Duodenal mucosa (tissue), 2 donors: ENCODE measurements around the gene CFAP20.

Experiments used
- H3K27ac ChIP-seq: one replicate; pipeline ENCODE4 v1.7.0; 2013; ENCODE audit warnings: low read depth, low read length
- H3K27me3 ChIP-seq, 2 donors: one replicate each; pipeline ENCODE4 v1.7.0; 2013; ENCODE audit warnings: low read length in 2 of 2, control low read depth in 1 of 2; ENCODE audit not compliant: insufficient read depth in 2 of 2, control insufficient read depth in 1 of 2
- H3K36me3 ChIP-seq, 2 donors: one replicate each; pipeline ENCODE4 v1.7.0; 2013; ENCODE audit warnings: low read length in 2 of 2, control low read depth in 1 of 2; ENCODE audit not compliant: insufficient read depth in 2 of 2, control insufficient read depth in 1 of 2
- H3K4me1 ChIP-seq, 2 donors: one replicate each; pipeline ENCODE4 v1.7.0; 2013; ENCODE audit warnings: low read length in 2 of 2, control low read depth in 1 of 2; ENCODE audit not compliant: insufficient read depth in 2 of 2, control insufficient read depth in 1 of 2
- H3K4me3 ChIP-seq, 2 donors: one replicate each; pipeline ENCODE4 v1.7.0; 2013; ENCODE audit warnings: low read length in 2 of 2, low read depth in 1 of 2
- H3K9ac ChIP-seq, 2 donors: one replicate each; pipeline ENCODE4 v1.7.0; 2013; ENCODE audit warnings: low read length in 2 of 2, low read depth in 1 of 2
- H3K9me3 ChIP-seq, 2 donors: one replicate each; pipeline ENCODE4 v1.7.0; 2013; ENCODE audit warnings: low read length in 2 of 2, control low read depth in 1 of 2; ENCODE audit not compliant: control insufficient read depth in 1 of 2

Gene CFAP20

DNA sequence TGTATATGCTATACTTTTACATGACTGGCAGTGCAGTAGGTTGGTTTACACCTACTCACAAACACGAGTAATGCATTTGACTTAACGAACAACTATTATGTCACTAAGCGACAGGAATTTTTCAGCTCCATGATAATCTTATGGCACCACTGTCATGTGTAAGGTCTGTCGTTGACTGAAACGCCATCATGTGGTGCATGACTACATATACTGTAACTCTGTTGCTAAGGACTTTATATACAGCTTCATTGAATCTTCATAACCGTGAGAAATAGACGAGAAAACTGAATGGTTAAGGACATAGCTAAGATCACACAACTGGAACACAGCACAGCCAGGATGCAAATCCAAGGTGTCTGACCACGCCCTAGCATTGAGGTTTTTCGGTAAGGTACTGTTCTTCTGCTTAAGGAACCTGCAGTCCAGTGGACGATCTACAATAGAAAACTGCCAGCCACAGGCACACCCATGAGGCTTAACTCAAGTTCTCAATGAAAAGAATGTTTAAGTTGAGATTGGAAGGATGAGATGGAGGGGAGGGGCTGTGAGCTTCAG is 3.3 kb downstream of the CFAP20 start:
- no peak overlapping the region for H3K27ac ChIP-seq
- no peak overlapping the region for H3K9ac ChIP-seq
- H3K36me3 ChIP-seq, result no peaks in the 10 kb centered on the region
- no peaks in the 10 kb centered on the region for H3K27me3 ChIP-seq
- no peak overlapping the region for H3K4me3 ChIP-seq
- H3K4me1 ChIP-seq, result peaks cover 50 to 55% of the 10 kb centered on the region in 2 donors
- H3K9me3 ChIP-seq, result no peaks in the 10 kb centered on the region

DNA sequence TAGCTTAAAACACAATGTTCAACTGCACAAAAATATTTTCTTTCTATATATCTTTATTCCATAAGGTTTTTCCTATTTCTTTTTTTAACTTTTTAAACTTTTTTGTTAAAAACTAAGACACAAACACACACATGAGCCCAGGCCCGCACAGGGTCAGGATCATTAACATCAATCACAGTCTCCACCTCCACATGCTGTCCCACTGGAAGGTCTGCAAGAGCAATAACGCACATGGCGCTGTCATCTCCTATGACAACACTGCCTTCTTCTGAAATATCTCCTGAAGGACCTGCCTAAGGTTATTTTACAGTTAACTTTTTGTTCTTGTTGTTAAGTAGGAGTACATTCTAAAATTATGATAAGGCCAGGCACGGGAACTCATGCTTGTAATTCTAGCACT is 4.1 kb downstream of the CFAP20 start:
- no peak overlapping the region for H3K9ac ChIP-seq
- no peak overlapping the region for H3K4me3 ChIP-seq
- no peaks in the 10 kb centered on the region for H3K27me3 ChIP-seq
- no peak overlapping the region for H3K27ac ChIP-seq
- peaks cover 58 to 63% of the 10 kb centered on the region in 2 donors for H3K4me1 ChIP-seq
- no peaks in the 10 kb centered on the region for H3K9me3 ChIP-seq
- H3K36me3 ChIP-seq, result no peaks in the 10 kb centered on the region

DNA sequence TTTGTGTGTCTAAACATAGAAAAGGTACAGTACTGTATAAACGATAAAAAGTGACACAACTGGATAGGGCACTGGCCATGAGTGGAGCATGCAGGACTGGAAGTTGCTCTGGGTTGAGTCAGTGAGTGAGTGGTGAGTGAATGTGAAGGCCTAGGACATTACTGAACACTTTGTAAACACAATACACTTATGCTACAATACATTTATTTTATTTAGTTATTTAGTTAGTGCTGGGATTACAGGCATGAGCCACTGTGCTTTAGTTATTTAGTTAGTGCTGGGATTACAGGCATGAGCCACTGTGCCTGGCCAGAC is 4.6 kb downstream of the CFAP20 start:
- Histone ChIP-seq H3K27me3 (no peaks in the 10 kb centered on the region), H3K9me3 (no peaks in the 10 kb centered on the region), H3K4me3 (no peak overlapping the region), H3K36me3 (no peaks in the 10 kb centered on the region), H3K27ac (no peak overlapping the region), H3K4me1 (peaks cover 63 to 67% of the 10 kb centered on the region in 2 donors), H3K9ac (peak overlapping the region in 1 of 2 donors; percentile 3)

DNA sequence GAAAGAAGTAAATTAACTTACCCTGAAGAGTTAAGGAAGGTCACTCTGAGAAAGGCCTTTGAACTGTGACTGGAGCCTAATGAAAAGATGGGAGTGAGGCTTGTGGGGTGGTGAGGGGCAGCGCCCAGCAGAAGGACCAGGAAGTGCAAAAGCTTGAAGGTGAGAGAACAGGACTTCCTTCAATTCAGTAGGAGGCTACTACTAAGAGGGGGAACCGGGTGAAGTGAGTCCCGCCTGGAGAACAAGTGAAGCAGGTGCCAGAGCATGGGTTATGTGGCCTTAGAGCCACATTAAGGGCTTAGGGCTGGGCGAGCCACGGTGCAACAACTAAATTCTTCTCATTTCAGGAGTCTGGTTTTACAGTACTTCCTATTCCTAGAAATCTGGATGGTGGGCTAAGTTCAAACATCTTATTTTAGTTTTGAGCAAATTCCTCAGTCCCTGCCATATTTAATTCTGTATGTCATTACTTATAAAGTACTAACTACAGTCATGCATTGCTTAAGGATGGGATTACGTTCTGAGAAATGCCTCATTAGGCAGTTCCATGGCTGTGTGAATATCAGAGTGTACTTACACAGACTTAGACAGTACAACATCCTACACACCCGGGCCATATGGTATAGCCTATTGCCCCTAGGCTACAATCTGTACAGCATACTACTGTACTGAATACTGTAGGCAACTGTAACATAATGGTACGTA is 5.1 kb downstream of the CFAP20 start:
- Histone ChIP-seq H3K27me3 (no peaks in the 10 kb centered on the region), H3K4me1 (peaks cover 68 to 72% of the 10 kb centered on the region in 2 donors), H3K36me3 (no peaks in the 10 kb centered on the region), H3K9me3 (no peaks in the 10 kb centered on the region), H3K9ac (peak overlapping the region in 1 of 2 donors; percentile 3), H3K27ac (no peak overlapping the region), H3K4me3 (peak overlapping the region in 1 of 2 donors; percentile 24)

DNA sequence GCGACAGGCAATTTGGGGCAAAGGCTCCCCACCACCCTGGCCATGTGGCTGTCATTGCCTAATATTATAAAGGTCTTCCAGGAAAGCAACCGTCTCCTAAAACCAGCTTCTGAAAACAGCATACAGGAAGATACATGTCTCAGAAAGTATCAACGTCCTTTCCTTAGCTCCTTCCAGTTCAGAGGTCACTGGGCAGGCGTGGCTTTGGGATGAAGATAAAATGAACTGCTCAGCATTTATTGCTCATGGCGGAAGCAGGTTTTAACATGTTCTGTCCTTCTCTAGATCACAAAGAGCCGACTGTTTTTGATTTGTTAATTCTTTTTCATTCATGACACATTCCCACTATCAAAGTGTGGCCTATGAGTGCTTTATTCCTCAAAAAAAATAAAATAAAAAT is 8.0 kb downstream of the CFAP20 start:
- no peaks in the 10 kb centered on the region for H3K27me3 ChIP-seq
- peaks cover 52 to 63% of the 10 kb centered on the region in 2 donors for H3K4me1 ChIP-seq
- H3K9me3 ChIP-seq, result no peaks in the 10 kb centered on the region
- H3K4me3 ChIP-seq, result peak overlapping the region in 1 of 2 donors; percentile 26
- H3K36me3 ChIP-seq, result peaks cover 6 to 7% of the 10 kb centered on the region in 2 donors
- H3K9ac ChIP-seq, result no peak overlapping the region
- H3K27ac ChIP-seq, result no peak overlapping the region

DNA sequence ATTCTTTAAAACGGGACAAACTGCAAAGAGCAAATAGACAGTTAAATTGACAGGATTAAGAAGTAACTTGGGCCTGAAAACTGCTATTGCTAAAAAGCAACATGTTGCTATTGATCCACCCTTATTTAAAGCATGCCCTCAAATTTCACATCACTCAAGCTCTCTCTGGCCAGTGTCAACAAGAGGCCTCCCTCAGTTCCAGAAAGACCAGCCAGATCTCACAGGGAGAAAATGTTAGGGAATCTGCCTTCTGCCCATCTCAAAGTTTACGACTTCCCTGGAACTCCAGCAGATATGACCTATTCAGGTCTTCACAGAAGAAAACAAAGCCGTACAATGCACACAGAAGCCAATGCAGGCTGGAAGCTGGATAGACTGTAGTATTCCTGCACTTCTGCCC is 8.9 kb downstream of the CFAP20 start:
- Histone ChIP-seq H3K4me1 (peaks cover 48 to 57% of the 10 kb centered on the region in 2 donors), H3K27ac (no peak overlapping the region), H3K4me3 (no peak overlapping the region), H3K9ac (no peak overlapping the region), H3K36me3 (peaks cover 14 to 15% of the 10 kb centered on the region in 2 donors), H3K9me3 (no peaks in the 10 kb centered on the region), H3K27me3 (no peaks in the 10 kb centered on the region)

DNA sequence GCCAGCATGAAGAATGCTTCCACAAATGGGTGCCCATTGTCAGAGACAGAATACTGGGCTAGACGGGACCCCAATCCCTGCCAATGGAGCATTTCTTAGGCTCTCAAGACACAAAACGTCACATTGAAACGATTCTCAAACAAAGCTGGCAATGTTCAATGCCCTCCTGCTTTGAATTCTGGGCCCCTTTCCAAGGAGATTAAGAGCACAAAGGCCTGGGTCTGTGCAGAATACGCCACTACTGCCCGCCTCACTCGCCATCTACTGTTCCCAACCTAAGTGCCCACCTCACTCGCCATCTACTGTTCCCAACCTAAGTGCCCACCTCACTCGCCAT is 9.7 kb downstream of the CFAP20 start:
- peaks cover 21 to 22% of the 10 kb centered on the region in 2 donors for H3K36me3 ChIP-seq
- no peaks in the 10 kb centered on the region for H3K27me3 ChIP-seq
- H3K9ac ChIP-seq, result no peak overlapping the region
- H3K4me3 ChIP-seq, result peak overlapping the region in 1 of 2 donors; percentile 18
- peaks cover 46 to 56% of the 10 kb centered on the region in 2 donors for H3K4me1 ChIP-seq
- H3K27ac ChIP-seq, result no peak overlapping the region
- no peaks in the 10 kb centered on the region for H3K9me3 ChIP-seq

DNA sequence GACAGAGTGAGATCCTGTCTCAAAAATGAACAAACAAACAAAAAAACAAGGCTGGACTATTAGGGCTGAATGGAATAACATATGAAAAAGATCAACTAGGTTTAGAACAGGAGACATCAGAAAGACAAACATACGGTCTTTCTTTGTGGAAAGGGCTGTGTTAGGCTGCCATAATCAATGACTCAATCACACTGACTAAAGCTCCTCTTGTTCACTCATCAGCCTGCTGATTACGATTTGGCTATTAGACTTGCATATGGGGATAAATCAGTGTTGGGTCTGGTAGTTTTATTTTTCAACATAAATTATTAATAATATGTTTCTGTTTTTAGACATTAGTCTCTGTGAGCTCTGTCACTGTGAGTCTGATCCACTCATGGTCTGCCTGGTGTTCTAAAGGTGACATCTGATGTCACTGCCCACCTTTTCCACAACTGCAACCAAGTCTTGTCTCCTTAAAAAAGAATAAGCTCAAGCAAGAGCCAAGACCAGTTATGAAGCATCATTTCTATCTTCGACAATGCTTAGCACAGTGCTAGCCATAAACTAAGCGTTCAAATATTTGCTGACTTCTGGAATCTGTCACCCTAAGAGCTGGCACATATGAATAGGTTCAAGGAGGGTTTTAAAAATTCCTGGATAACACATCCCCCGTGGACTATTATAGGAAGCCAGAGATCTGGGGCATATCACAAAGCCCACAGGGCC is 10.2 kb downstream of the CFAP20 start:
- peaks cover 41 to 51% of the 10 kb centered on the region in 2 donors for H3K4me1 ChIP-seq

DNA sequence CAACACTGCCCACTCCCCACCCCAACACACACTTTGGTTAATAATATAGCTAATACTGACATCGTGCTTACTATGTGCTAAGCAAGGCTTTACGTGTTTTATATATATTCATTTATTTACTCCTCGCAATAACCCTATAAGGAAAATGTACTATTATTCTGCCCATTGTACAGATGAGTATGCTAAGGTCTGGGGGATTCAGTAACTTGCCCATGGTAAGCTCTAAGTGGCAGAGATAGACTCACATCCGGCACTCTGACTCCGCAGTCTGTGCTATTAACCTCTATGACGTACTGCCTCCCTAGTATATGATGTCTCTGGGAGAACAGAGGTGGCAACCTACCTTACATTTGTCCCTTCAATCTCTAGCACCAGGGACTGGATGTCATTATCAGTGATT is 12.7 kb downstream of the CFAP20 start:
- Histone ChIP-seq H3K9ac (no peak overlapping the region), H3K4me1 (peaks cover 31 to 38% of the 10 kb centered on the region in 2 donors), H3K4me3 (no peak overlapping the region), H3K9me3 (no peaks in the 10 kb centered on the region), H3K27ac (peak overlapping the region; percentile 1), H3K36me3 (peaks cover 26 to 34% of the 10 kb centered on the region in 2 donors), H3K27me3 (no peaks in the 10 kb centered on the region)

More for the DNA sequence above, 10.2 kb downstream of the CFAP20 start:
- no peak overlapping the region for H3K9ac ChIP-seq
- no peaks in the 10 kb centered on the region for H3K9me3 ChIP-seq
- H3K4me3 ChIP-seq, result peak overlapping the region in 1 of 2 donors; percentile 18
- H3K27ac ChIP-seq, result no peak overlapping the region
- peaks cover 23 to 25% of the 10 kb centered on the region in 2 donors for H3K36me3 ChIP-seq
- no peaks in the 10 kb centered on the region for H3K27me3 ChIP-seq

DNA sequence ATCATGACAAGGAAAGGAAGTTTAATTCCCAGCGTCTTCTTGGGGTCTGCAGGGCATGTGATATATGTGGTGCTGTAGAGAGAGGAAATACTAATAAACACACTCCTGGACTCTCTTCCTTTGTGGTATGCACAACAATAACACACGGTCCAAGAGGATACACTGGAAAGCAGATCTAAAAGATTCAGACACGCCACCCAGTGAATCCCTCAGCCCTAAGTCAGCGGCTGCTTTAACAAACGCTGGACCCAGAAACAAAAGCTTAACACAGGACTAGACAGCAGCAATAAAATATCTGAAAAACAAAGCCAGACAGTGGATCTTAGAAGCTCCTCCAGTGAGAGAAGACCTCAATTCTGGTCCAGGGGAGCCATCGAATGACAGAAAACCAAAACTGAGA is 13.1 kb downstream of the CFAP20 start:
- Histone ChIP-seq H3K4me3 (no peak overlapping the region), H3K4me1 (peaks cover 26 to 33% of the 10 kb centered on the region in 2 donors), H3K36me3 (peaks cover 26 to 34% of the 10 kb centered on the region in 2 donors), H3K9ac (no peak overlapping the region), H3K9me3 (no peaks in the 10 kb centered on the region), H3K27me3 (no peaks in the 10 kb centered on the region), H3K27ac (peak overlapping the region; percentile 1)
